A172 (cell line): Measurements from ENCODE around the gene SLC2A5. TPM values are rescaled to one million over a fixed set of nuclear protein-coding genes. Genes with fewer than 3 reads are reported as not detected.

ENCODE experiments used
- DNase-seq: peaks from one replicate; pipeline ENCODE4 v3.0.0-alpha.2; 2015; ENCODE audit warnings: low spot score
- total RNA-seq: library from RNA; depleted of rRNA; stranded (reverse); fragments of >200 nt; shearing (Covaris generic); gene quantifications from 2 replicates; pipeline ENCODE4 v1.2.3, GENCODE V29; 2014

The SLC2A5 gene
- total RNA-seq, 1 experiment from 2014 or later = not detected

- DNase-seq = no peak
Measured at GRCh38 chr1:9088807-9089206, 19.4 kb upstream of the SLC2A5 start.

DNA sequence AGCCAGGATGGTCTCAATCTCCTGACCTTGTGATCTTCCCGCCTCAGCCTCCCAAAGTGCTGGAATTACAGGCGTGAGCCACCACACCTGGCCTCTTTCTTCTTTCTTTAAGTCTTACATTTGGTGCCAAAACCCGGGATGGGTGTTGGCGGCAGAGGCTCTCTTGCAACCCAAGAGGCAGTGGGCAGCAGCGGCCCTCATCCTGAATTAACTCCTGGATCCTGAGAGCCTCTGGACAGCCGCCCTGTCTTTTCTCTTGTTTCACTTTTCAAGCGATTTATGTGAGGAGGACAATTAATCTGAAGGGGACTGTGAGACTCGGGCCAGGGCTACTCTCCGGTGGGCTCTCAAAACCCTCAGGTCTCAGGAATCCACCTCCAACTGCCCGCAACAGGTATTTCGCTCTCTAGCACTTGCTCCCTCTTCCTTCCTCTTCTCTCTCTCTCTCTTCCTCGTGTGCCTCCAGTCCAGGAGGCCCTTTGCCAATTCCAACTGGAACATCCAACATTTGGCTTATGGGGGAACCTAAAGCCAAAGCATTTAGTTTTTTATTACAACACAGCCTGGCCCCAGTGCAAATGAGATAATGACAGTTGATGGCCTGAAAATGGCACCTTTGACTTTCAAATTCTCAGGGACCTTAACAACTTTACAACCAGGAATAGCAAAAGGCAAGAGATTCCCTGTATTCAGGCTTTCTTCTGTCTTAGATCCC, 18.1 kb upstream of the SLC2A5 start:
- no peak for DNase-seq

- no peak for DNase-seq
Measured at GRCh38 chr1:9086796-9087195, 17.4 kb upstream of the SLC2A5 start.

DNA sequence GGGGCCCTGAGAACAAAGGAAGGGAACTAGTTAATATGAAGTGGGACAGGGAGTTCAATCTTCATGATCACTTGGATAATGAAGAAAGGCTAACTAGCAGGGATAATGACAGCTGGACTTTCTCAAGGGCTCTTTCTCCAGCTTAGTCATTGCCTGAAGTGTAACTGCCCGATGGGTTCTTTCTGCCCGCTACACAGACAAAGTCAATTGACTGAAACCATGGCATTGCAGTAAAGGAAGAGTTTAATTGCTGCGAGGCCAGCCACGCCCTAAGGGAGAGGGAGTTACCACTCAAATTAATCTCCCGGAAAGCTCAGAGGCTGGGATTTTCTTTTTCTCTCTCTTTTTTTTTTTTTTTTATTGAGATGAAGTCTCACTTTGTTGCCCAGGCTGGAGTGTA, 16.6 kb upstream of the SLC2A5 start:
- DNase-seq = no peak

- DNase-seq = no peak
Measured at GRCh38 chr1:9085306-9085940, 16.0 kb upstream of the SLC2A5 start.

DNA sequence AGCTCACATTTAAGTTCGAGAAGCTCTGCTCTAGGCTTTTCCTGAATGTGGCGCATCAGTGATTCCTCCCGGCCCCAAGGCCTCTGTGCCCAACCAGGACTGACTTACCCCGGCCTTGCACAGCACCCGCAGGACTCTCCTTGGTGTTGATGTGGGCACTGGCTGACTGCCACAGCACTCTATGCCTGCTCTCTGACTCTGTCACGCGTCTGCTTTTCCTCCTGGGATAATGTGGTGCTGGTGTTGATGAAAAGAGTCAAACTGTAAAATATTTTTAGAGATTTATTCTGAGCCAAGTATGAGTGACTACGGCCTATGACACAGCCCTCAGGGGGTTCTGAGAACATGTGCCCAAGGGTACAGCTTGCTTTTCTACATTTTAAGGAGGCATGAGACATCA, 15.5 kb upstream of the SLC2A5 start:
- DNase-seq = peak; percentile 34

GRCh38 chr1:9081473-9081872, 12.0 kb upstream of the SLC2A5 start:
- DNase-seq = no peak

DNA sequence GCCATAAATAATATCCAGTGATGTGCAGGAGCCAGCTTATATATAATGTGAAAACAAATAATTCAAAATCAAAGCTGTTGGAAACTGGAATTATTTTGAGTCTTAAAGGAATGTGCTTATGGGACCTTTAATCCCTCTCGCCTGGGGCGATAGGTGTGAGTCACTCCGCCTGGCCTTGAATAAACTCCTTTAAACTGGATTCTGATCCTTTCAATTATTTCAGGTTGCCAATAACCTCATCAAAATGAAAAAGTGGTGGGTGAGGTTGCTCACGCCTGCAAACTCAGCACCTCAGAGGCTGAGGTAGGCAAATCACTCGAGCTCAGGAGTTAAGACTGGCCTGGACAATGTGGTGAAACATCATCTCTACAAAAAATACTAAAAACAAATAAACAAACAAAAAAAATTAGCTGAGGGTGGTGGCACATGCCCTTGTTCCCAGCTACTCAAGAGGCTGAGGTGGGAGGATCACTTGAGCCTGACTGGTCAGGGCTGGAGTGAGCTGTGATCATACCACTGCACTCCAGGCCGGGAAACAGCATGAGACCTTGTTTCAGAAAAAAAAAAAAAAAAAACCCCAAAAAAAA, 11.4 kb upstream of the SLC2A5 start:
- peak; percentile 55 for DNase-seq

DNA sequence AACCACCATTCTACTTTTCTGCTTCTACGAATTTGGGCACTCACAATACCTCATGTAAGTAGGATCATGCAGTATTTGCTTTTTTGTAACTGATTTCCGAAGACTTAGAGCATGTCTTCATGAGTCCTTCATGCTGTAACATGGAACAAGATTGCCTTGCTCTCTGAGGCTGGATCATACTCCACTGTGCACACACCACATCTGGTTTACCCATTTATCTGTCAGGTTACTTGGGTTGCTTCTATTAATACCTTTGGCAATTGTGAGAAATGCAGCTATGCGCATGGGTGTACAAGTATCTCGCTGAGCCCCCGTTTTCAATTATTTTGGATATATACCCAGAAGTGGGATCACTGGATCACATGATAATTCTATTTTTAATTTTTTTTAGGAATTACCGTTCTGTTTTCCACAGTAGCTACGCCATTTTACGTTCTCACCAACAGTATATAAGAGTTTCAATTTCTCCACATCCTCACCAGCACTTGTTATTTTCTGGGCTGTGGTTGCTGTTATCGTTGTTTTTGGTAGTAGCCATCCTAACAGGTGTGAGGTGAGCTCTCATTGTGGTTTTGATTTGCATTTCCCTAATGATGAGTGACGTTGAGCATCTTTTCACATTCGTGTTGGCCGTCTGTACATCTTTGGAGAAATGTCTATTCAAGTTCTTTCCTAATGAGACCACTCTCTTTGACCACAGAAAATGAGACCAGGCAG, 10.7 kb upstream of the SLC2A5 start:
- DNase-seq = no peak

GRCh38 chr1:9078752-9079500, 9.5 kb upstream of the SLC2A5 start:
- DNase-seq = no peak

DNA sequence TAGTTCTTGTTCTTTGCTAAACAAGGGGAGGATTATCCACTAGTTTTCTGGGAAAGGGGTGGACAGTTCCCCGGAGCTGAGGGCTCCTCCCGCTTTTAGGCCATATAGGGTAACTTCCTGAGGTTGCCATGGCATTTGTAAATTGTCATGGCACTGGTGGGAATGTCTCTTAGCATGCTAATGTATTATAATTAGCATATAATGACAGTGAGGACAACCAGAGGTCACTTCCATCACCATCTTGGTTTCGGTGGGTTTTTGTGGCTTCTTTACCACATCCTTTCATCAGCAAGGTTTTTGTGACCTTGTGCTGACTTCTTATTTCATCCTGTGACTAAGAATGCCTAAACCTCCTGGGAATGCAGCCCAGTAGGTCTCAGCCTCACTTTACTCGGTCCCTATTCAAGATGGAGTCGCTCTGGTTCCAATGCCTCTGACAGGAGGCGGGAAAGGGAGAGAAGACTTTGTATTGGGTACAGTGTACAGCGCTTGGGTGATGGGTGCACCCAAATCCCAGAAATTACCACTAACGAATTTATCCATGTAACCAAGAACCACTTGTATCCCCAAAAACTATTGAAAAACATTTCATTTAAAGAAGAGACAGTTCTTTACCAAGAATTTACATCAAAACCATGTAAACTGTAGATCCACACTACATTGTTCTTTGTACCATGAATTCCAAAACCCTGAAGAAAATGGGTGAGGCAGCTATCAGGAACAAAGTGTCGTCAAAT, 8.7 kb upstream of the SLC2A5 start:
- DNase-seq = peak; percentile 76

DNA sequence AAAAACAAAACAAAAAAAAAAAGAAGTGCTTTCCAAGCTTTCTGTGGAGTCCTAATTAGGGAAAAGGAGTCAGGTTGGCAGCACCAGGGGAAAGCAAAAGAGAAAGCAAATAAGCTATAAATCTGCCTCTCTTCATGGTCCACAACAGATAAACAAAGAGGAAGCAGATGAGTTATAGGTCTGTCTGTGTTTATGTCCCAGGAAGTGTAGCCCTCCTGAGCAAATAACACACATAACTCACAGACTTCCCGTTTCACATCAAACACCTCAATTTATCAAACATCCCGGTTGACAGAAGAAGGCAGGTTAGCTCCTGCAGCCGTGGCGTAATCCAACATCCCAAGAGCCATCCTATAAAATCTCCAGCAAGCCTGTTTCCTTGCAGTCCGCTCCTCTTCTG, 5.6 kb upstream of the SLC2A5 start:
- DNase-seq = no peak

DNA sequence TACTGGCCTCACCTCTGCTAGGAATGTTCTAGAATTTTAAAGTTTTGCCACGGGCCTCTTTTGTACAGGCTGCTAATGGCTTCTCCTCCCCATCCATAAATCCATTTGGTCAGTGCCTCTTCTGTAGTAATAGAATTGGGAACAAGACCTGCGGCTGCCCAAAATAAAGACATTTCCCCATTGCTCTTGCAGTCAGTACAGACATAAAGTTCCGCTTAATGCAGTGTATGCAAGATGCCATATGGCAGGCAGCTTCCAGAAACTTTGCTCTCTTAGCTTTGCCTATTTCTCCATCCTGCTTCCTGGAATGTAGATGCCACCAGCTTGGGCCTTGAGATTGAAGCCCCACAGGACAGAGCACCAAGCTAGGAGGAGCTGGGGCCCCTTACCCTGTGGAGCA, 3.7 kb upstream of the SLC2A5 start:
- no peak for DNase-seq

GRCh38 chr1:9071554-9072235, 2.3 kb upstream of the SLC2A5 start:
- DNase-seq = no peak

- DNase-seq = no peak
Measured at GRCh38 chr1:9070486-9070885, 1.1 kb upstream of the SLC2A5 start.

- DNase-seq = no peak
Measured at GRCh38 chr1:9068981-9069325, 482 bp downstream of the SLC2A5 start.

- no peak for DNase-seq
Measured at GRCh38 chr1:9066945-9067807, 2.3 kb downstream of the SLC2A5 start.

- no peak for DNase-seq
Measured at GRCh38 chr1:9065213-9065751, 4.2 kb downstream of the SLC2A5 start.

- DNase-seq = no peak
Measured at GRCh38 chr1:9062846-9063245, 6.6 kb downstream of the SLC2A5 start.
